K562 (cell line): ENCODE data around the gene COL24A1. TPM values are rescaled to one million over a fixed set of nuclear protein-coding genes. Genes with fewer than 3 reads are reported as not detected.

ENCODE experiments used
- ATAC-seq: fragments of 200-7000 bp; cut with Tn5 transposase; 3 replicates; pipeline ENCODE4 v1.9.1; 2020; ENCODE audit warnings: moderate library complexity
- BruUV-seq: library from RNA; stranded (reverse); fragments of 400-500 nt; replicated peaks from 2 replicates; lab custom pipeline; 2021; lab: Mats Ljungman, UMichigan
- CTCF ChIA-PET: fragments of 300-600 bp; formaldehyde crosslinking; extraction: SDS; loops from one replicate; lab custom pipeline; 2021; ENCODE audit warnings: low intra/inter-chr PET ratio; lab: Yijun Ruan, JAX
- POLR2A ChIA-PET: fragments of 300-600, 350-650 bp; sonication (Branson Sonifier 250); formaldehyde crosslinking; extraction: SDS; loops from one replicate; lab custom pipeline; 2021; ENCODE audit warnings: antibody characterized with exemption, inconsistent platforms; lab: Yijun Ruan, JAX
- DNase-seq, 4 experiments: peaks; one replicate each; pipeline versions ENCODE4 v3.0.0 to v3.0.0-alpha.2; 2011 to 2018; ENCODE audit warnings: low spot score in 3 of 4, mixed read lengths in 3 of 4; ENCODE audit errors: extremely low read depth in 1 of 4
- FAIRE-seq: peaks from 2 replicates; lab custom pipeline; 2011; peaks lifted over from hg19 to GRCh38; lab: Jason Lieb, UNC
- H2AFZ ChIP-seq: 2 replicates; pipeline ENCODE4 v1.6.0; 2011; ENCODE audit warnings: low read depth, low read length, control low read depth, inconsistent platforms
- H3K27ac ChIP-seq: fragments of 200-600 bp; 3 replicates; pipeline ENCODE4 v1.8.0; 2011; ENCODE audit warnings: low read depth, mild to moderate bottlenecking, control low read depth, inconsistent platforms, low read length, moderate library complexity, mixed read lengths; ENCODE audit errors: extremely low read depth
- H3K27me3 ChIP-seq, 2 experiments: fragments of 300-600 bp in 1 of 2; 2 replicates in 1 of 2; 3 replicates in 1 of 2; pipeline versions ENCODE4 v1.6.0 to v1.8.0; 2011; ENCODE audit warnings: inconsistent platforms in 2 of 2, low read length in 2 of 2, mild to moderate bottlenecking in 1 of 2, mixed read lengths in 1 of 2, moderate library complexity in 1 of 2; ENCODE audit not compliant: control insufficient read depth in 2 of 2, insufficient read depth in 2 of 2
- H3K36me3 ChIP-seq: fragments of 300-600 bp; 3 replicates; pipeline ENCODE4 v1.8.0; 2011; ENCODE audit warnings: mild to moderate bottlenecking, low read length, inconsistent platforms; ENCODE audit not compliant: control insufficient read depth, insufficient read depth
- H3K4me1 ChIP-seq, 2 experiments: fragments of 200-600 bp in 1 of 2; replicated peaks in 1 of 2; 2 replicates in 1 of 2; 3 replicates in 1 of 2; pipeline versions ENCODE4 v1.5.1 to v1.8.0; 2011; ENCODE audit warnings: inconsistent platforms in 2 of 2, low read length in 2 of 2, mild to moderate bottlenecking in 1 of 2, mixed read lengths in 1 of 2, moderate library complexity in 1 of 2; ENCODE audit not compliant: control insufficient read depth in 2 of 2, insufficient read depth in 2 of 2
- H3K4me2 ChIP-seq: 2 replicates; pipeline ENCODE4 v1.6.1; 2011; ENCODE audit warnings: low read length, control low read depth, inconsistent platforms, mixed read lengths; ENCODE audit not compliant: insufficient read depth
- H3K4me3 ChIP-seq: fragments of 200-600 bp; sonication (generic), shearing (Covaris generic); 2 replicates; pipeline ENCODE4 v1.5.1; 2016; ENCODE audit warnings: control low read depth, inconsistent platforms
- H3K79me2 ChIP-seq: fragments of 200-600 bp; 3 replicates; pipeline ENCODE4 v1.8.0; 2011; ENCODE audit warnings: low read length, inconsistent platforms; ENCODE audit not compliant: control insufficient read depth, insufficient read depth
- H3K9ac ChIP-seq, 2 experiments: 2 replicates each; pipeline versions ENCODE4 v1.6.0 to v1.6.1; 2011; ENCODE audit warnings: low read depth in 2 of 2, low read length in 2 of 2, control low read depth in 1 of 2, inconsistent platforms in 1 of 2, mild to moderate bottlenecking in 1 of 2, mixed read lengths in 1 of 2; ENCODE audit not compliant: insufficient read depth in 1 of 2
- H3K9me1 ChIP-seq: one replicate; pipeline ENCODE4 v1.6.0; 2011; ENCODE audit warnings: inconsistent platforms, mild to moderate bottlenecking, low read length, moderate library complexity; ENCODE audit not compliant: control insufficient read depth, insufficient read depth
- H3K9me3 ChIP-seq: replicated peaks from 2 replicates; pipeline ENCODE4 v1.5.1; 2011; ENCODE audit warnings: low read depth, low read length, inconsistent platforms; ENCODE audit not compliant: control insufficient read depth, insufficient read depth
- H4K20me1 ChIP-seq: replicated peaks from 2 replicates; pipeline ENCODE4 v1.6.1; 2011; ENCODE audit warnings: low read length, inconsistent platforms, mixed read lengths; ENCODE audit not compliant: control insufficient read depth, insufficient read depth
- CBFB ChIP-seq: sonication (generic); formaldehyde crosslinking; IDR thresholded peaks from 2 replicates; pipeline ENCODE4 v1.4.0; 2020; ENCODE audit warnings: mild to moderate bottlenecking, missing genetic modification reagents
- CC2D1A ChIP-seq: fragments of 450-650 bp; IDR thresholded peaks from 2 replicates; pipeline ENCODE4 v1.6.1; 2017; ENCODE audit warnings: mild to moderate bottlenecking
- CTBP1 ChIP-seq: fragments of 450-650 bp; IDR thresholded peaks from 2 replicates; pipeline ENCODE4 v1.6.1; 2016; ENCODE audit warnings: borderline replicate concordance
- CTCFL ChIP-seq: IDR thresholded peaks from 2 replicates; pipeline ENCODE4 v1.6.1; 2011; ENCODE audit warnings: borderline replicate concordance, low read depth, mild to moderate bottlenecking, moderate library complexity, low read length; ENCODE audit not compliant: insufficient read depth, poor library complexity, severe bottlenecking
- ETV1 ChIP-seq: fragments of 450-650 bp; conservative IDR thresholded peaks from 2 replicates; pipeline ENCODE4 v1.6.1; 2016; ENCODE audit warnings: missing genetic modification characterization, control low read depth, low read depth, missing compliant biosample characterization
- HDAC1 ChIP-seq, 2 experiments: fragments of 450-650 bp; IDR thresholded peaks; 2 replicates each; pipeline ENCODE4 v1.6.1; 2016 to 2017; ENCODE audit warnings: inconsistent platforms in 1 of 2, mild to moderate bottlenecking in 1 of 2, moderate library complexity in 1 of 2
- JUN ChIP-seq, 2 experiments: sonication (generic) in 1 of 2; formaldehyde crosslinking in 1 of 2; IDR thresholded peaks; 2 replicates each; pipeline versions ENCODE4 v1.6.1 to v1.8.0; 2012 to 2022; ENCODE audit warnings: borderline replicate concordance in 2 of 2, mild to moderate bottlenecking in 2 of 2, improper control_type of control experiment in 1 of 2, low read depth in 1 of 2, low read length in 1 of 2, missing genetic modification reagents in 1 of 2
- KHSRP ChIP-seq: fragments of 450-650 bp; IDR thresholded peaks from 2 replicates; pipeline ENCODE4 v1.6.1; 2017
- L3MBTL2 ChIP-seq: fragments of 450-650 bp; IDR thresholded peaks from 2 replicates; pipeline ENCODE4 v1.6.1; 2016; ENCODE audit warnings: mild to moderate bottlenecking, moderate library complexity
- MCM3 ChIP-seq: fragments of 450-650 bp; IDR thresholded peaks from 2 replicates; pipeline ENCODE4 v1.6.1; 2016
- NEUROD1 ChIP-seq: fragments of 150-350 bp; IDR thresholded peaks from 2 replicates; pipeline ENCODE4 v1.6.1; 2014; ENCODE audit warnings: borderline replicate concordance, low read length, low read depth; ENCODE audit not compliant: partially characterized antibody
- NFRKB ChIP-seq: fragments of 450-650 bp; IDR thresholded peaks from 2 replicates; pipeline ENCODE4 v1.6.1; 2016; ENCODE audit warnings: low read depth
- PHB2 ChIP-seq: fragments of 450-650 bp; IDR thresholded peaks from 2 replicates; pipeline ENCODE4 v1.6.1; 2017; ENCODE audit warnings: low read depth
- RBM17 ChIP-seq: fragments of 200-400 bp; formaldehyde crosslinking; IDR thresholded peaks from 2 replicates; pipeline ENCODE4 v1.6.1; 2017; ENCODE audit warnings: low read depth, mild to moderate bottlenecking, low read length, borderline replicate concordance
- TCFL5 ChIP-seq: fragments of 250-450 bp; sonication (Bioruptor Pico); conservative IDR thresholded peaks from 2 replicates; pipeline ENCODE4 v1.6.1; 2021; ENCODE audit warnings: mild to moderate bottlenecking, moderate library complexity, matching md5 sums
- USF2 ChIP-seq: sonication (generic); formaldehyde crosslinking; IDR thresholded peaks from 2 replicates; pipeline ENCODE4 v1.5.0; 2020; ENCODE audit warnings: missing genetic modification reagents
- ZBTB9 ChIP-seq: fragments of 450-650 bp; formaldehyde crosslinking; IDR thresholded peaks from 2 replicates; pipeline ENCODE4 v1.4.0; 2020; ENCODE audit warnings: mild to moderate bottlenecking, moderate library complexity
- WGBS: fragments of 100-300 bp; shearing (Covaris generic); methylation state at CpG from one replicate; pipeline ENCODE4 v1.1.6; 2016; ENCODE audit warnings: low coverage, mixed read lengths; ENCODE audit not compliant: insufficient coverage; ENCODE audit errors: missing lambda C conversion rate; 5-methylcytosine and 5-hydroxymethylcytosine counted together
- in situ Hi-C: fragments of 300-500 bp; cut with MboI; formaldehyde crosslinking; loops from 4 replicates; pipeline ENCODE4 v1.15.0; 2018; ENCODE audit warnings: inconsistent platforms, mixed read lengths
- intact Hi-C: fragments of 100-400 bp; cut with micrococcal nuclease; formaldehyde crosslinking; loops from 2 replicates; pipeline ENCODE4 v1.14.2; 2022
- polyA plus RNA-seq, 8 experiments: library from polyadenylated mRNA; depleted of rRNA in 4 of 8; stranded (reverse) in 5 of 8; unstranded in 3 of 8; fragments of >200 nt; fragmentation: Nextera tagmentation in 2 of 8; fragmentation: Illumina TruSeq in 1 of 8; extraction: Ambion mirVana in 2 of 8; extraction: Trizol in 1 of 8; gene quantifications; 2 replicates each; pipeline versions ENCODE4 v1.2.1 to v1.2.3, GENCODE V29; 2011 to 2014; ENCODE audit warnings: inconsistent platforms in 1 of 8, missing spikeins in 1 of 8
- total RNA-seq, 7 experiments: library from RNA; depleted of rRNA in 6 of 7; stranded (reverse); fragments of >200 nt in 6 of 7; fragmentation: Illumina TruSeq in 2 of 7; extraction: Trizol in 2 of 7; gene quantifications; 2 replicates each; pipeline versions ENCODE4 v1.2.1 to v1.2.3, GENCODE V29; 2011 to 2021; ENCODE audit warnings: low replicate concordance in 1 of 7

Gene COL24A1
- total and polyA plus RNA-seq, 9 of the 15 experiments (the other 6 are each of a cell fraction or from before 2014, with no cell fraction given): 0.01 to 0.06 (median 0.03) TPM; not detected in 2

DNA sequence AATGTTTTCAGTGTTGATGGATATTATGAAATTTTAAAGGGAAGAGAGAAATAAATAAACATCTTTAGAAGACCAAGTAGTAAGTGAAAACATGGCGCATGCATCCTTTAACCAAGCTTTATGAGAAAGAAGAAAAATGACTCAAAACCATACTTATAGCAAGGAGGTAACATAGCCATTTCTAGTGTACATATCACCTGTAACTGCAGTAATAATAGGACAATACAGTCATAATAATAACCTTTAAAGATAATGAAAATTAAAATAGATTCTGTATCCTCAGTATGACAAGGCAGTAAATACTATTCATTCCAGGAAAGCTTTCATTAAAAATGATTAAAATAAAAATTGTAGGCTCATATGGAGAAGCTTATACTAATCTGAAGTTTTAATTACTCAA is 141.2 kb downstream of the COL24A1 start:
- 0% methylated on average over 1 of the region's 1 CpG for WGBS
- H4K20me1 ChIP-seq: no peaks in the 10 kb centered on the region
- ChIA-PET CTCF (no interaction called here), POLR2A (no interaction called here)
- no peaks in the 10 kb centered on the region for H3K9me1 ChIP-seq
- H3K9me3 ChIP-seq: no peaks in the 10 kb centered on the region
- no peak for DNase-seq
- in situ Hi-C loops (no loop called here), intact Hi-C loops (no loop called here)
- no peak overlapping the region for H3K4me3 ChIP-seq
- H3K9ac ChIP-seq: no peak overlapping the region
- H3K4me2 ChIP-seq: no peak overlapping the region
- H3K36me3 ChIP-seq: no peaks in the 10 kb centered on the region
- TF ChIP-seq NFRKB (no peak), USF2 (CRISPR knock-in tag) (no peak), ETV1 (tag) (no peak), L3MBTL2 (no peak), CTBP1 (no peak), JUN (IDR thresholded peaks at IDR 0.05; ENCODE audit: borderline replicate concordance, low read depth, low read length) (no peak), JUN (CRISPR knock-in tag; IDR thresholded peaks at IDR 0.05; ENCODE audit: borderline replicate concordance) (no peak), KHSRP (no peak), CC2D1A (no peak), PHB2 (no peak), CTCFL (no peak), TCFL5 (no peak), ZBTB9 (no peak), RBM17 (no peak), CBFB (CRISPR knock-in tag) (no peak), MCM3 (no peak), NEUROD1 (no peak), HDAC1 (IDR thresholded peaks at IDR 0.05) (no peak)
- TF ChIP-seq, all 486 proteins: peak for 0
- H3K27ac ChIP-seq: no peak overlapping the region
- no TSS peak for BruUV-seq
- H3K4me1 ChIP-seq: no peaks in the 10 kb centered on the region
- no peak overlapping the region for H2AFZ ChIP-seq
- ATAC-seq (no peak), FAIRE-seq (no peak)
- no peaks in the 10 kb centered on the region for H3K27me3 ChIP-seq
- H3K79me2 ChIP-seq: no peaks in the 10 kb centered on the region
